DMS79 treated with DMSO at 0.1 percent for 48 hours (cell line): ENCODE data around the gene SATB2.

Source experiments
- DNase-seq: peaks from one replicate; lab custom pipeline; 2025; lab: John Stamatoyannopoulos, UW

The SATB2 gene

GRCh38 chr2:199452260-199452990 lies 5.3 kb downstream of the SATB2 start:
- no peak for DNase-seq

GRCh38 chr2:199449956-199450355 lies 7.8 kb downstream of the SATB2 start:
- DNase-seq: no peak

- no peak for DNase-seq
Observed at GRCh38 chr2:199449455-199449854, 8.3 kb downstream of the SATB2 start.

- no peak for DNase-seq
Observed at GRCh38 chr2:199446996-199447576, 10.7 kb downstream of the SATB2 start.

GRCh38 chr2:199444749-199445148 lies 13.0 kb downstream of the SATB2 start:
- no peak for DNase-seq

- DNase-seq: no peak
Observed at GRCh38 chr2:199443589-199444130, 14.1 kb downstream of the SATB2 start.

GRCh38 chr2:199442173-199442572 lies 15.6 kb downstream of the SATB2 start:
- no peak for DNase-seq

GRCh38 chr2:199441759-199442158 lies 16.0 kb downstream of the SATB2 start:
- no peak for DNase-seq

GRCh38 chr2:199440118-199440517 lies 17.6 kb downstream of the SATB2 start:
- no peak for DNase-seq

GRCh38 chr2:199439542-199439941 lies 18.2 kb downstream of the SATB2 start:
- no peak for DNase-seq

GRCh38 chr2:199439066-199439465 lies 18.7 kb downstream of the SATB2 start:
- DNase-seq: no peak

GRCh38 chr2:199434555-199434954 lies 23.2 kb downstream of the SATB2 start:
- no peak for DNase-seq

- no peak for DNase-seq
Observed at GRCh38 chr2:199433204-199433832, 24.4 kb downstream of the SATB2 start.

- DNase-seq: no peak
Observed at GRCh38 chr2:199431746-199432213, 26.0 kb downstream of the SATB2 start.

- DNase-seq: no peak
Observed at GRCh38 chr2:199430214-199430613, 27.5 kb downstream of the SATB2 start.

- no peak for DNase-seq
Observed at GRCh38 chr2:199428291-199428690, 29.4 kb downstream of the SATB2 start.

GRCh38 chr2:199424160-199424559 lies 33.6 kb downstream of the SATB2 start:
- no peak for DNase-seq

GRCh38 chr2:199419428-199419827 lies 38.3 kb downstream of the SATB2 start:
- no peak for DNase-seq

- no peak for DNase-seq
Observed at GRCh38 chr2:199414465-199414864, 43.3 kb downstream of the SATB2 start.

- DNase-seq: no peak
Observed at GRCh38 chr2:199414001-199414400, 43.7 kb downstream of the SATB2 start.

- DNase-seq: no peak
Observed at GRCh38 chr2:199409759-199410529, 47.8 kb downstream of the SATB2 start.

- no peak for DNase-seq
Observed at GRCh38 chr2:199407421-199407820, 50.3 kb downstream of the SATB2 start.
